Gastroesophageal sphincter (tissue), 4 donors: ENCODE results near the gene SIPA1. TPM values are rescaled to one million over a fixed set of nuclear protein-coding genes. Genes with fewer than 3 reads are reported as not detected.

Experiments
- ATAC-seq: fragments of 150-250 bp; one replicate; pipeline ENCODE4 v1.9.1; 2016; ENCODE audit warnings: mild to moderate bottlenecking, moderate library complexity
- H3K27ac ChIP-seq, 4 donors: fragments of 200-600 bp; sonication (generic) in 3 of 4; 1 replicate in 3 of 4; 2 replicates in 1 of 4; pipeline ENCODE4 v1.5.1; 2016 to 2019
- H3K27me3 ChIP-seq: fragments of 200-600 bp; sonication (generic); one replicate; pipeline ENCODE4 v1.5.1; 2019
- H3K36me3 ChIP-seq, 2 donors: fragments of 200-600 bp; sonication (generic); one replicate each; pipeline ENCODE4 v1.5.1; 2019; ENCODE audit warnings: control low read depth in 1 of 2
- H3K4me1 ChIP-seq, 3 donors: fragments of 200-600 bp; sonication (generic); 1 replicate in 2 of 3; 2 replicates in 1 of 3; pipeline ENCODE4 v1.5.1; 2016 to 2019; ENCODE audit warnings: control low read depth in 2 of 3
- H3K4me3 ChIP-seq, 2 donors: fragments of 200-600 bp; sonication (generic); one replicate each; pipeline ENCODE4 v1.5.1; 2019; ENCODE audit warnings: mild to moderate bottlenecking in 1 of 2, moderate library complexity in 1 of 2
- H3K9me3 ChIP-seq, 3 donors: fragments of 200-600 bp; sonication (generic); one replicate each; pipeline ENCODE4 v1.5.1; 2017 to 2019; ENCODE audit warnings: control low read depth in 2 of 3
- CTCF ChIP-seq, 4 experiments: fragments of 200-600 bp in 2 of 4; fragments of 450-650 bp in 2 of 4; sonication (generic) in 1 of 4; IDR thresholded peaks; one replicate each; pipeline ENCODE4 v1.5.1; 2017 to 2019; ENCODE audit warnings: antibody characterized with exemption in 4 of 4, mild to moderate bottlenecking in 2 of 4, moderate library complexity in 2 of 4
- EP300 ChIP-seq: sonication (generic); formaldehyde crosslinking; IDR thresholded peaks from one replicate; pipeline ENCODE4 v1.6.1; 2017; ENCODE audit warnings: antibody characterized with exemption, mild to moderate bottlenecking
- POLR2A ChIP-seq, 2 donors: fragments of 450-650 bp; IDR thresholded peaks; one replicate each; pipeline ENCODE4 v1.6.1; 2017; ENCODE audit warnings: antibody characterized with exemption in 2 of 2, mild to moderate bottlenecking in 2 of 2, moderate library complexity in 1 of 2
- POLR2AphosphoS5 ChIP-seq: sonication (generic); formaldehyde crosslinking; IDR thresholded peaks from one replicate; pipeline ENCODE4 v1.6.1; 2017; ENCODE audit warnings: antibody characterized with exemption
- WGBS, 2 donors: methylation state at CpG; one replicate each; pipeline ENCODE4 v1.1.5; 2018; ENCODE audit warnings: low coverage in 1 of 2; 5-methylcytosine and 5-hydroxymethylcytosine counted together
- total RNA-seq, 4 donors: library from RNA; depleted of rRNA; stranded (reverse); fragments of >200 nt; gene quantifications; one replicate each; pipeline ENCODE4 v1.1.0, GENCODE V29; 2016

The SIPA1 gene
- total RNA-seq, 4 donors from 2014 or later, result 32.9 to 45.0 (median 38.3) TPM

DNA sequence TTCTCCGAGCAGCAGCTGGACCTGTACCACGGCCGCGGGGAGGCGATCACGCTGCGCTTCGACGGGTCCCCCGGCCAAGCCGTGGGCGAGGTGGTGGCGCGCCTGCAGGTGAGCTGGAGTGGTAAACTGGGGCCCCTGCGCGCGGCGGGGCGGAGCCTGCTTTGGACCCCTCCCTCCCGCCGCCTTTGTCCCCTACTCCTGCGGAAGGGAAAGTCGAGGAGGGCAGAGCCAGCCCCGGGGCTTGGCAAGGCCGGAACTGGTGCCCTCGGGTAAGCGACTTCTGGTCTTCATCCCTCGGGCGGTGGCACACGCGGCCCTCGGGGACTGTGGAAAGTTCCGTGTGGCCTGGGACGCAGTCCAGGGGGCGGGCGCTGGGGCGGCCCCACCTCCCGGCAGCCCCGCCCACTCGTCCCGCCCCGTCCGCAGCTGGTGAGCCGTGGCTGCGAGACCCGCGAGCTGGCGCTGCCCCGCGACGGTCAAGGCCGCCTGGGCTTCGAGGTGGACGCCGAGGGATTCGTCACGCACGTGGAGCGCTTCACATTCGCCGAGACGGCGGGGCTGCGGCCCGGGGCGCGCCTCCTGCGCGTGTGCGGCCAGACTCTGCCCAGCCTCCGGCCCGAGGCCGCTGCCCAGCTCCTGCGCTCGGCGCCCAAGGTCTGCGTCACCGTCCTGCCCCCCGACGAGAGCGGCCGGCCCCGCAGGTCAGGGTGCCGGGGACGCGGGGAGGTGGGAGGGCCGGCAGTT is 9.2 kb downstream of the SIPA1 start:
- H3K9me3 ChIP-seq, result no peaks in the 10 kb centered on the region
- peaks cover 0 to 84% of the 10 kb centered on the region in 2 donors for H3K36me3 ChIP-seq
- WGBS, 2 donors, result 35% methylated on average over 6 of the region's 87 CpGs; no CpG with 5 or more reads in 1 of the 2 donors
- no peaks in the 10 kb centered on the region for H3K27me3 ChIP-seq
- ATAC-seq, result peak; percentile 23
- H3K4me1 ChIP-seq, result peaks cover 0 to 58% (median 14%) of the 10 kb centered on the region in 3 donors
- H3K27ac ChIP-seq, result peak overlapping the region in 3 of 4 donors; percentile 53 to 70 (median 54)
- H3K4me3 ChIP-seq, result peak overlapping the region; percentile 16 to 29
- TF ChIP-seq CTCF (IDR thresholded peaks at IDR 0.05) (no peak), EP300 (no peak), POLR2AphosphoS5 (no peak), POLR2A (IDR thresholded peaks at IDR 0.05) (no peak)

- Histone ChIP-seq H3K4me3 (no peak overlapping the region), H3K4me1 (peaks cover 0 to 71% (median 25%) of the 10 kb centered on the region in 3 donors), H3K27me3 (no peaks in the 10 kb centered on the region), H3K9me3 (no peaks in the 10 kb centered on the region), H3K36me3 (peaks cover 0 to 72% of the 10 kb centered on the region in 2 donors), H3K27ac (peak overlapping the region in 3 of 4 donors; percentile 45 to 98 (median 93))
- TF ChIP-seq EP300 (no peak), POLR2A (IDR thresholded peaks at IDR 0.05) (no peak), CTCF (IDR thresholded peaks at IDR 0.05) (no peak), POLR2AphosphoS5 (no peak)
- WGBS, 2 donors, result 48 to 83% methylated on average over 1 to 2 of the region's 12 CpGs
- ATAC-seq, result no peak
Observed at GRCh38 chr11:65648997-65649493, 11.1 kb downstream of the SIPA1 start.

DNA sequence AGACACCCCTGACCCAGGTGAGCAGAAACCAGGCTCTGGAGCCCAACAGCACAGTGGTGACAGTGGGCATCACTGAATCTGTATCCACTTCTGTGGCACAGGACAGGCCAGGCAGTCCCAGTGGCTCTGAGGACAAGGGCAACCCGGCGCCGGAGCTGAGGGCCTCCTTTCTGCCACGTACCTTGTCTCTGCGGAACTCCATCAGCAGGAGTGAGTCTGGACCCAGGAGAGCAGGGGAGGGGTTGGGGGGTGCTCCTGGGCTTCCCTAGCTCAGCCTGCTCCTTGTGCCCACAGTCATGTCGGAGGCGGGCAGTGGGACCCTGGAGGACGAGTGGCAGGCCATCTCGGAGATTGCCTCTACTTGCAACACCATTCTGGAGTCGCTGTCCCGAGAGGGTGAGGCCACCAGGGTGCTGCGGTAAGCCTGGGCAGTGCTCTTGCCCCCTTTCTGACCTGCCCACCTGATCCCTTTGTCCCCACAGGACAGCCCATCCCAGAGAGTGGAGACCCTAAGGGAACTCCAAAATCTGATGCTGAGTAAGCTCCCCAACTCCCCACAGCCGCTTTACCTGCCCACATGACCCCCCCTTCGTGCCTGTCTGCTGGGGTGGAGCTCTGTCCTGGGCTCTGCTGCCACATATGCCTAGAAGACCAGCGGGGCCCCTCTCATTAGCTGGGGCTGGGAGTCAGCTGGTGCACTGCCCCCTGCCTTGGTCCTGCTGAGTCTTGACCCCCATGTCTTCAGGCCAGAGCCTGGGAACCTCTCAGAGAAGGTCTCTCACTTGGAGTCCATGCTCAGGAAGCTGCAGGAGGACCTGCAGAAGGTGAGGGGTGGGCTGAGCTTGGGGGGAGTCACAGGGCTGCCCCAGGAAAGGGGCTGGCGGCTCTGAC is 12.0 kb downstream of the SIPA1 start:
- H3K4me1 ChIP-seq, result peaks cover 0 to 79% (median 31%) of the 10 kb centered on the region in 3 donors
- 100% methylated on average over 2 of the region's 16 CpGs; no CpG with 5 or more reads in 1 of the 2 donors for WGBS, 2 donors

More for the DNA sequence above, 12.0 kb downstream of the SIPA1 start:
- ATAC-seq, result no peak
- Histone ChIP-seq H3K4me3 (no peak overlapping the region), H3K36me3 (peaks cover 0 to 72% of the 10 kb centered on the region in 2 donors), H3K9me3 (no peaks in the 10 kb centered on the region), H3K27ac (peak overlapping the region in 3 of 4 donors; percentile 92 to 98 (median 93)), H3K27me3 (no peaks in the 10 kb centered on the region)
- TF ChIP-seq CTCF (IDR thresholded peaks at IDR 0.05), result no peak
- no peak for TF ChIP-seq EP300
- TF ChIP-seq POLR2A (IDR thresholded peaks at IDR 0.05), result no peak
- TF ChIP-seq POLR2AphosphoS5, result no peak
